Cerebellar nuclear complex (tissue), 1 donor: ENCODE measurements around the gene RBM20.
"Not testable (repeated sequence)": the region's sequence is repeated elsewhere in the genome, so short reads cannot be mapped to it uniquely, and the experiment has no call there.

Source experiments
- DNase-seq, 2 experiments: peaks; one replicate each; lab custom pipeline; 2025; lab: John Stamatoyannopoulos, UW

RBM20 gene

DNA sequence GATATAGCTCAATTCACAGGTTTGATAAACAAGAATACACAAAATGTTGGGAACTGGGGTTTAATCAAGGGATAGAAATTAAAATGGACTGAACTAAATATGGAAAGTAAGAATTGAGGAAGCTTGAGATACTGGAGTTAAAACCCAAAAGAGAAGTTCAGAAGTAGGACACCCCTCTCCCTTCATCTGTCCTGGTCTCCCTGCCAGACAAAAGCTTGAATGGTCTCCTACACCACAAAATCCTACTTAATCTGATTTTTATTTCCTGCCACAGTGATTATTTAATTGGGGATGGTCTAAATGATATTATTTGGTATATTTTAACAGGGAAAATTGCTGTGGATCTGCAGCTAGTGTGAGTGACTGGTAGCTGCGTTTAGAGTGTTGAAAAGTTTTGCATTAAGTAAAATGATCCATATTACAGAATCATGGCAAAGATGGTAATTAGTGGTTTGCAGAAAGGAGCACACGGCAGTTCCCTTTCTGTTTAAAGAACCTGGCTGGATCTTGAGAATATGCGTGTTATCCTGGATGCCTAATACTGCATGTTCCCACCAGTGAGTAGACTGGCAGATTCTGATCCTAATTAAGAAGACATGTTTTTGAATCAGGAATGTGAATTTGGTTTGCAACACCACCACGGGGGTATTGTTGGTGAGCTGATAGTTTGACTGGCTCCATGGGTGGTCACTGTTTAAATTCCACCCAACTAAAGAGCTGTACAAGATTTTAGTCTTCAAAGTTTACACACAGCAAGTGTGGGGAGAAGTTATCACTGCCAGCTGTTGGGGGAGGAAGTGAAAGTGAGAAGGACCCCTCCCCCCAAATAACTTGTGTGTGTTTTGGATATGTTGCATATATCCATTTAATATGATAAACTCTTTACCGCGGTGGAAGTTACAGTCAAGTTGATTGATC lies 5.5 kb downstream of the RBM20 start:
- no peak for DNase-seq

DNA sequence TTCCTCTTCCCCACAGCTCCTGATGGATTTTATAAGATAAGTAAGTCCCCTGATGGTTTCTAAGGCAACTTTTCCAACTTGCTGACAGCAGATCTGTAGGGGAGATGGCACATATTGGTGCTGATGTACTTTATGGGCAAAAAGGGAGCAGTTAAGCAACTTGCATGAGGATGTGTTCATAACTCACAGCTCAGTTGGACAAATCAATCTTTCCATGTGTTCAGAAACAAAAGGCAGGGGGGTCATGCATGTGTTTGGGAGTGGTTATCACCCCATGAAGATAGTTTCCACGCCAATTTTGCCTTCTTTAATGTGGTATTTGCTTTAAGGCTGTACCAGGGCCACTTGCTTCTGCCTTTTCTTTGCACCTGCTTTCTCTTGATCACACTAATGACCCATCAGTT lies 6.1 kb downstream of the RBM20 start:
- no peak for DNase-seq

- DNase-seq = no peak
These were observed 7.2 kb downstream of the RBM20 start for GRCh38 chr10:110651044-110651958.

DNA sequence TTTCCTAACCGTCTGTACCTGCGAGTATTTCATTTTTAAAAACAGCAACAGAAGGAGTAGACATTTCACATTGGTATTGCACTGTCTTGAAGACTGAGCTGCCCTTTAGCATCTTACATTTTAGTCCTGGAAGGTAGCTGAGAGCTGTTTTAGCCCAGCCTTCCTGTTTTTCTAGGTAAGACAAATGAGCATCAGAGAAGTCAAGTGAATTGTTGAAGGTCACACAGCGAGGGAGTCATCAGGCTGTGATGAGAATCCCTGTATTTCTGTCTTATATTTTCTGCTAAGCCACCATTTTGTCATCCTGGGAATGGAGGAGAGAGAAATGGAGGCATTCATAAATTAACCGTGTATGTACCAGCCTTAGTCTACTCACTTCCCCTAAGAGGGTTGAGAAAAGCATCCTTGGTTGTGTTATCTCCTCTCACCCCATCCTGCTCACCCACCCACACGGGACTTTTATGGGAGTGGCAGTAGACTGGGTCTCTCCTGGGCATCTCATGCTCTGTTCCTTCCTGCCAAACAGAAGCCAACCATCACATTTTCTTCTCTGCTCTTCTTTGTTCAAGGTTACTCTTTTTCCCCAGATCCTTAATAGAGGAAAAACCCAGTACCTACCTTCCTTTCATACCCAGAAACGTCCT lies 8.5 kb downstream of the RBM20 start:
- no peak for DNase-seq

GRCh38 chr10:110655320-110655719 lies 11.2 kb downstream of the RBM20 start:
- no peak for DNase-seq

- no peak for DNase-seq
These were observed 12.5 kb downstream of the RBM20 start for GRCh38 chr10:110656612-110657011.

DNA sequence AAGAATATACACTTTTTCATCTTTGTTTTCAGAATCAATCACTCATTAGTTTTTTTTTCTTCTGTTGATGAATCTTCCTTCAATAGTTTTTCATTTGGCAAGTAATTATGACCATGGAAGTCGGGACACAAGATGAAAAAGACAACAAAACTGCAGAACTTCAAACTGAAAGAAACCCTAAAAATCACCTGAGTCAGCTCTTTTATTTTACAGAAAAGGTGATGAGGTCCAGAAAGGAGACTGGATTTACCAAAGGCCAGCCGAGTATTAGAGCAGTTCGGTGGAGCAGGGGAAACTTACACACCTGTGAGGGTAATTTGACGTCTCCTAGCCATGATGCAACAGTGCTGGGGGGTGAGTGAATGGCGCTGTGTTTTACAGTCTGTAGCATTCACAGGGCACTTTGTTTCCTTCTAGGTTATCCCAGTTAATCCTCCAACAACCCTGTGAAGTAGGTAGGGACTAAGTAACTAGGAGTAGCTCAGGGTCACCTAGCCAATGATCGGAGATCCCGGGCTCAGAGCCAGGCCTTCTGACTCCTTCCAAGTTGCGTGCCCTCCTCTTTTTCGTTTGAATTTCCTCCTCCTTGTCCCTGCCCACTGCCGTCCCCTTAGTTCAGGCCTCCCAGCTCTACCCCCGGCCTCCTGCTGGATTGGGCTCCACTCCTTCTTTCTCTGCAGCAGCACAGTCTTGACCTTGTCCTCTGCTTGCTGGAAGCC lies 14.0 kb downstream of the RBM20 start:
- no peak for DNase-seq

GRCh38 chr10:110659558-110659957 lies 15.4 kb downstream of the RBM20 start:
- DNase-seq = no peak

DNA sequence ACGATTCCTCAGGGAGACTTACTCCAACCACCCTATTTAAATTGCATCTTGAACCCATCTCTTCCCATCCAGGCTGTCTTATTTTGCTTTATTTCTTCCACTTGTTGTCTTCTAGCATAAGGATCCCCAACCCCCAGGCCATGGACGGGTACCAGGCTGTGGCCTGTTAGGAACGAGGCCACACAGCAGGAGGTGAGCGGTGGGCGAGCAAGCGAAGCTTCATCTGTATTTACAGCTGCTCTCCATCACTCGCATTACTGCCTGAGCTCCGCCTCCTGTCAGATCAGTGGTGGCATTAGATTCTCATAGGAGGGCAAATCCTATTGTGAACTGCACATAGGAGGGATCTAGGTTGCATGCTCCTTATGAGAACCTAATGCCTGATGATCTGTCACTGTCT lies 16.2 kb downstream of the RBM20 start:
- DNase-seq = not testable (repeated sequence)

DNA sequence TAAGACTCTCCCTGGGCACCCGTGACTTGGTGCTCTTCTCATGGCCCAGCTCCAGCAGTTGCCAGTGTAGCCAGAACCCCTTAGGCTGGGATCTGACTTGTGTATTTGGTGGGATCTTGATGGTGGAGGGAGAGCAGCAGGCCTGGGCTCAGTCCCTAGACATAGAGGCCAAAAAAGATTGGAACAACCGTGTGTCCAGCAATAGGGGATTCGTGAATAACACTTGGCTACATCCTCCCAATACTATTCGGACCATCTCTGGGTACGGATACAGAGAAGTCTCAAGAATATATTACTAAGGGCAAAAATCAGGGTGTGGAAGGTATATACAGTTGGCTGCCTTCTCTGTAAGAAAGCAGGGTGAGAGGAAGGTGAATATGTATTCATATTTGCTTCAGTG lies 17.2 kb downstream of the RBM20 start:
- DNase-seq = no peak

DNA sequence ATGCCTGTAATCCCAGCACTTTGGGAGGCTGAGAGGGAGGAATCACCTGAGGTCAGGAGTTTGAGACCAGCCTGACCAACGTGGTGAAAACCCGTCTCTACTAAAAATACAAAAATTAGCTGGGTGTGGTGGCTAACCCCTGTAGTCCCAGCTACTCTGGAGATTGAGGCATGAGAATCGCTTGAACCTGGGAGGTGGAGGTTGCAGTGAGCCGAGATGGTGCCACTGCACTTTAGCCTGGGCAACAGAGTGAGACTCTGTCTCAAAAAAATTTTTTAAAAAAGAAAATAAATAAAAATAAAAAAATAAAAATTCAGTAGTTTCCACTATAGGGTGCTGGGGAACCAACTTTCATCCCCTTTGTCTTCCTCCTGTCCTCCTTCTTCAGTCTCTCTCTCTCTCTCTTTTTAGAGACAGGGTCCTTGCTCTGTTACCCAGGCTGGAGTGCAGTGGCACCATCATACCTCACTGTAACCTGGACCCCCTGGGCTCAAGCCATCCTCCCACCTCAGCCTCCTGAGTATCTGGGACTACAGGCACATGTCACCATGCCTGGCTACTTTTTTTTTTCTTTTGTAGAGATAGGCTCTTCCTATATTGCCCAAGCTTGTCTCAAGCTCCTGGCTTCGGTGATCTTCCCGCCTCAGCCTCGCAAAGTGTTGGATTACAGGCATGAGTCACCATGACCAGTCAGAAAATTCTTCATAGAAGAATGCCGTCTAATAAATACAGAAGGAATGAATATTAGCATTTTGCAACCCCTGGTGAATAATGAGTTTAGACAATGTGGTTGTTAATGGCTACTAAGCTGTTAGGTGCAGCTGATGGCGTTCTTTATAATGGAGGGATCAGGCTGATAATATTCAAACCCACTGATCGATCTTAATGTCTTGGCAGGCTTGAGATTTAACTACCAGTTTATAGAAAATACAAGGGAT lies 20.6 kb downstream of the RBM20 start:
- no peak for DNase-seq

- DNase-seq = not testable (repeated sequence)
These were observed 22.1 kb downstream of the RBM20 start for GRCh38 chr10:110666259-110666658.

- no peak for DNase-seq
These were observed 22.5 kb downstream of the RBM20 start for GRCh38 chr10:110666673-110667072.

- no peak for DNase-seq
These were observed 23.6 kb downstream of the RBM20 start for GRCh38 chr10:110667620-110668343.

DNA sequence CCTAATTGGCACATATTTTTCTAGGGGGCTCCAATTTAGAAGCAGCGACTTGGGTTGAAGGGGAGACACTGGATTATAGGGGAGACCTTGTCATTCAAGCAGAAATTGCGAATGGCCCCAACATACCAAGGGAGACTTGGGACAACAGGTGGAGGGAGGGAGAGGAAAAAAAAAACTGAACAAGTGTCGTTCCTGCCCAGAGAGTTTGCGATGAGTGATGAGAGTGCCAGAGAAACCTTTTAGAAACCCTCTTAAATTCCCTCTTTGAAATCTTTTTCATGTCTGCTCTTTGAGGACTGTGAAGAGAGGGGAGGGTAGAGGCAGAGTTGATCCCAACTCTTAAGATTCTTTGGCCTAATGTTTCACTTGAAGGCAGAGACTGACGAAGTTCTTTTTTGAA lies 24.3 kb downstream of the RBM20 start:
- DNase-seq = no peak

GRCh38 chr10:110670335-110670734 lies 26.2 kb downstream of the RBM20 start:
- DNase-seq = no peak

GRCh38 chr10:110671788-110672579 lies 27.8 kb downstream of the RBM20 start:
- no peak for DNase-seq

DNA sequence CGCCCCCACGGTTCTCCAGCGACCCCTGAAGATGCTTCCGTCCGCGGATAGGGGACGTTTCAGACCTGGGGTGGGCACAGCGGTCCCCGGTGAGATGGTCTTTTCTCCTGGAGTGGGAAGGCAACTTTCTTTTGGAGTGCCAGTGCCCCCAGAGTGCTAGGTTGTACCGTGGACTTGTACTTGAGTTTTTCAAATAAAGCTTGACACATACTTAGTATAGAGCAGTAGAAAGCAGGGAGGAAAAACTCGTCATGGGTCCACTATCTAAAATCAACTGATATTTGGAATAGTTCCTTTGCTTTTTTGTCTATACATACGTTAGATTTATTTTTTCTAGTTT lies 28.4 kb downstream of the RBM20 start:
- no peak for DNase-seq

- no peak for DNase-seq
These were observed 31.9 kb downstream of the RBM20 start for GRCh38 chr10:110676016-110676415.
